Liver (tissue), 9 donors: ENCODE data around the gene LHFPL3. TPM values are rescaled to one million over a fixed set of nuclear protein-coding genes. Genes with fewer than 3 reads are reported as not detected.

Source experiments
- DNase-seq: peaks from one replicate; pipeline ENCODE4 v3.0.0-alpha.2; 2017; ENCODE audit warnings: low spot score
- H3K27ac ChIP-seq, 2 donors: one replicate each; pipeline ENCODE4 v1.7.0; 2013; ENCODE audit warnings: inconsistent platforms in 2 of 2, low read length in 2 of 2, control low read depth in 1 of 2, low read depth in 1 of 2, mild to moderate bottlenecking in 1 of 2
- H3K27me3 ChIP-seq, 4 donors: one replicate each; pipeline versions ENCODE4 v1.6.1 to v1.7.0; 2013; ENCODE audit warnings: low read length in 3 of 4, inconsistent platforms in 1 of 4, mild to moderate bottlenecking in 1 of 4, moderate library complexity in 1 of 4; ENCODE audit not compliant: control insufficient read depth in 4 of 4, insufficient read depth in 4 of 4
- H3K36me3 ChIP-seq, 4 donors: one replicate each; pipeline versions ENCODE4 v1.6.1 to v1.7.0; 2013; ENCODE audit warnings: low read length in 3 of 4, mild to moderate bottlenecking in 3 of 4, low read depth in 1 of 4, moderate library complexity in 1 of 4; ENCODE audit not compliant: control insufficient read depth in 4 of 4, insufficient read depth in 3 of 4
- H3K4me1 ChIP-seq, 4 donors: one replicate each; pipeline versions ENCODE4 v1.6.1 to v1.7.0; 2013; ENCODE audit warnings: low read length in 3 of 4, mild to moderate bottlenecking in 3 of 4, moderate library complexity in 1 of 4; ENCODE audit not compliant: control insufficient read depth in 4 of 4, insufficient read depth in 4 of 4
- H3K4me3 ChIP-seq, 3 donors: one replicate each; pipeline versions ENCODE4 v1.6.1 to v1.7.0; 2013; ENCODE audit warnings: low read length in 3 of 3, control low read depth in 1 of 3, low read depth in 1 of 3, mild to moderate bottlenecking in 1 of 3
- H3K9ac ChIP-seq, 2 donors: one replicate each; pipeline ENCODE4 v1.7.0; 2013; ENCODE audit warnings: low read length in 2 of 2, mild to moderate bottlenecking in 2 of 2, moderate library complexity in 2 of 2, control low read depth in 1 of 2, low read depth in 1 of 2
- H3K9me3 ChIP-seq, 4 donors: one replicate each; pipeline versions ENCODE4 v1.6.1 to v1.7.0; 2013; ENCODE audit warnings: low read length in 3 of 4; ENCODE audit not compliant: control insufficient read depth in 4 of 4
- EGR1 ChIP-seq, 2 donors: IDR thresholded peaks; 2 replicates each; pipeline ENCODE4 v1.6.1; 2016 to 2018; ENCODE audit warnings: antibody characterized with exemption in 2 of 2, low read depth in 2 of 2
- FOXA1 ChIP-seq: IDR thresholded peaks from 2 replicates; pipeline ENCODE4 v1.6.1; 2016; ENCODE audit warnings: antibody characterized with exemption
- GABPA ChIP-seq, 2 donors: IDR thresholded peaks in 1 of 2; conservative IDR thresholded peaks in 1 of 2; 2 replicates each; pipeline ENCODE4 v1.6.1; 2016; ENCODE audit warnings: antibody characterized with exemption in 2 of 2, mild to moderate bottlenecking in 1 of 2, moderate library complexity in 1 of 2
- HNF4A ChIP-seq, 2 donors: conservative IDR thresholded peaks; 2 replicates each; pipeline ENCODE4 v1.6.1; 2016; ENCODE audit warnings: antibody characterized with exemption in 2 of 2, mild to moderate bottlenecking in 2 of 2
- HNF4G ChIP-seq: IDR thresholded peaks from 2 replicates; pipeline ENCODE4 v1.6.1; 2016; ENCODE audit warnings: antibody characterized with exemption
- JUND ChIP-seq, 2 donors: IDR thresholded peaks; 2 replicates each; pipeline ENCODE4 v1.6.1; 2016; ENCODE audit warnings: antibody characterized with exemption in 2 of 2
- NR2F2 ChIP-seq: IDR thresholded peaks from 2 replicates; pipeline ENCODE4 v1.6.1; 2016; ENCODE audit warnings: antibody characterized with exemption
- RAD21 ChIP-seq, 2 donors: IDR thresholded peaks; 2 replicates each; pipeline ENCODE4 v1.6.1; 2016; ENCODE audit warnings: antibody characterized with exemption in 2 of 2, mild to moderate bottlenecking in 2 of 2
- RXRA ChIP-seq, 2 donors: IDR thresholded peaks; 2 replicates each; pipeline ENCODE4 v1.6.1; 2017 to 2018; ENCODE audit warnings: antibody characterized with exemption in 2 of 2, mild to moderate bottlenecking in 1 of 2
- SP1 ChIP-seq: IDR thresholded peaks from 2 replicates; pipeline ENCODE4 v1.6.1; 2018; ENCODE audit warnings: antibody characterized with exemption, mild to moderate bottlenecking
- TAF1 ChIP-seq: conservative IDR thresholded peaks from 2 replicates; pipeline ENCODE4 v1.6.1; 2016; ENCODE audit warnings: antibody characterized with exemption, mild to moderate bottlenecking
- WGBS: extraction: QIAGEN DNeasy Blood & Tissue Kit; methylation state at CpG from one replicate; pipeline ENCODE4 v1.1.7; 2013; 5-methylcytosine and 5-hydroxymethylcytosine counted together
- polyA plus RNA-seq, 2 donors: library from polyadenylated mRNA; stranded (reverse) in 1 of 2; unstranded in 1 of 2; fragments of 200-250 nt in 1 of 2; fragments of >200 nt in 1 of 2; fragmentation: Nextera tagmentation in 1 of 2; extraction: Ambion mirVana in 1 of 2; gene quantifications; one replicate each; pipeline versions ENCODE4 v1.2.1 to v1.2.3, GENCODE V29; 2013 to 2015
- total RNA-seq, 2 donors: library from RNA; depleted of rRNA; stranded (reverse); fragments of >200 nt; gene quantifications; one replicate each; pipeline ENCODE4 v1.2.3, GENCODE V29; 2014
- TF ChIP-seq, protein P1 (sequence below): IDR thresholded peaks from 2 replicates; pipeline ENCODE4 v1.6.1; 2016; ENCODE audit warnings: antibody characterized with exemption
- TF ChIP-seq, protein P2 (sequence below): IDR thresholded peaks from 2 replicates; pipeline ENCODE4 v1.6.1; 2016; ENCODE audit warnings: antibody characterized with exemption
- TF ChIP-seq, protein P3 (sequence below): fragments of 150-350 bp; IDR thresholded peaks from 2 replicates; pipeline ENCODE4 v1.5.1; 2017; ENCODE audit warnings: improper control_type of control experiment, low read depth, low read length; ENCODE audit not compliant: missing input control
- TF ChIP-seq, protein P4 (sequence below): IDR thresholded peaks from 2 replicates; pipeline ENCODE4 v1.6.1; 2016; ENCODE audit warnings: antibody characterized with exemption, mild to moderate bottlenecking
- donor health status: healthy.
- donor health status: healthy.
- donor health status: healthy.
- donor health status: healthy.
- donor health status: healthy.

Gene LHFPL3
- total and polyA plus RNA-seq, 4 donors: not detected

DNA sequence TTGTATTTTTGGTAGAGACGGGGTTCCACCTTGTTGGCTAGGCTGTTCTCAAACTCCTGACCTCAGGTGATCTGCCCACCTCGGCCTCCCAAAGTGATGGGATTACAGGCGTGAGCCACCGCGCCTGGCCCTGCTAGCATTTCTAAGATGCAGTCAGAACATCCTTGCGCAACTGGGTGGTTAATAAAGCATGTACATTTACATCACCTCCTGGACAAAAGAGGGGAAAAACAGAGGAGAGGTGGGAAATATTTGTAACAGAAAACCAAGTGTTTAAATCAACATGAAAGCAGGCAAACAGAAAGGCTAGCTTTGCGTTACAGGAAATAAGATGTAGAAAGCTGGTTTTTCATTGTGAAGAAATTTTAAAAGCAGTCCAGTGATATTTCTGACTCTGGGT, 464.7 kb downstream of the LHFPL3 start:
- H3K36me3 ChIP-seq: no peaks in the 10 kb centered on the region
- WGBS: 85% methylated on average over 7 of the region's 7 CpGs
- H3K27ac ChIP-seq: no peak overlapping the region
- no peaks in the 10 kb centered on the region for H3K9me3 ChIP-seq
- no peak overlapping the region for H3K4me3 ChIP-seq
- H3K9ac ChIP-seq: no peak overlapping the region
- DNase-seq: no peak
- TF ChIP-seq SP1 (no peak), NR2F2 (no peak), HNF4G (no peak), RXRA (IDR thresholded peaks at IDR 0.05) (no peak), EGR1 (IDR thresholded peaks at IDR 0.05; ENCODE audit: low read depth in 2 of 2) (no peak), FOXA1 (no peak), TAF1 (no peak), RAD21 (IDR thresholded peaks at IDR 0.05) (no peak), GABPA (IDR thresholded peaks at IDR 0.05 in 1 of 2, conservative IDR thresholded peaks at IDR 0.05 in 1 of 2) (no peak), HNF4A (conservative IDR thresholded peaks at IDR 0.05) (no peak)
- TF ChIP-seq, protein P1, sequence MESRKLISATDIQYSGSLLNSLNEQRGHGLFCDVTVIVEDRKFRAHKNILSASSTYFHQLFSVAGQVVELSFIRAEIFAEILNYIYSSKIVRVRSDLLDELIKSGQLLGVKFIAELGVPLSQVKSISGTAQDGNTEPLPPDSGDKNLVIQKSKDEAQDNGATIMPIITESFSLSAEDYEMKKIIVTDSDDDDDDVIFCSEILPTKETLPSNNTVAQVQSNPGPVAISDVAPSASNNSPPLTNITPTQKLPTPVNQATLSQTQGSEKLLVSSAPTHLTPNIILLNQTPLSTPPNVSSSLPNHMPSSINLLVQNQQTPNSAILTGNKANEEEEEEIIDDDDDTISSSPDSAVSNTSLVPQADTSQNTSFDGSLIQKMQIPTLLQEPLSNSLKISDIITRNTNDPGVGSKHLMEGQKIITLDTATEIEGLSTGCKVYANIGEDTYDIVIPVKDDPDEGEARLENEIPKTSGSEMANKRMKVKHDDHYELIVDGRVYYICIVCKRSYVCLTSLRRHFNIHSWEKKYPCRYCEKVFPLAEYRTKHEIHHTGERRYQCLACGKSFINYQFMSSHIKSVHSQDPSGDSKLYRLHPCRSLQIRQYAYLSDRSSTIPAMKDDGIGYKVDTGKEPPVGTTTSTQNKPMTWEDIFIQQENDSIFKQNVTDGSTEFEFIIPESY: no peak
- TF ChIP-seq, protein P2, sequence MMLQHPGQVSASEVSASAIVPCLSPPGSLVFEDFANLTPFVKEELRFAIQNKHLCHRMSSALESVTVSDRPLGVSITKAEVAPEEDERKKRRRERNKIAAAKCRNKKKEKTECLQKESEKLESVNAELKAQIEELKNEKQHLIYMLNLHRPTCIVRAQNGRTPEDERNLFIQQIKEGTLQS: no peak
- TF ChIP-seq, protein P3, sequence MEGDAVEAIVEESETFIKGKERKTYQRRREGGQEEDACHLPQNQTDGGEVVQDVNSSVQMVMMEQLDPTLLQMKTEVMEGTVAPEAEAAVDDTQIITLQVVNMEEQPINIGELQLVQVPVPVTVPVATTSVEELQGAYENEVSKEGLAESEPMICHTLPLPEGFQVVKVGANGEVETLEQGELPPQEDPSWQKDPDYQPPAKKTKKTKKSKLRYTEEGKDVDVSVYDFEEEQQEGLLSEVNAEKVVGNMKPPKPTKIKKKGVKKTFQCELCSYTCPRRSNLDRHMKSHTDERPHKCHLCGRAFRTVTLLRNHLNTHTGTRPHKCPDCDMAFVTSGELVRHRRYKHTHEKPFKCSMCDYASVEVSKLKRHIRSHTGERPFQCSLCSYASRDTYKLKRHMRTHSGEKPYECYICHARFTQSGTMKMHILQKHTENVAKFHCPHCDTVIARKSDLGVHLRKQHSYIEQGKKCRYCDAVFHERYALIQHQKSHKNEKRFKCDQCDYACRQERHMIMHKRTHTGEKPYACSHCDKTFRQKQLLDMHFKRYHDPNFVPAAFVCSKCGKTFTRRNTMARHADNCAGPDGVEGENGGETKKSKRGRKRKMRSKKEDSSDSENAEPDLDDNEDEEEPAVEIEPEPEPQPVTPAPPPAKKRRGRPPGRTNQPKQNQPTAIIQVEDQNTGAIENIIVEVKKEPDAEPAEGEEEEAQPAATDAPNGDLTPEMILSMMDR: no peak
- TF ChIP-seq, protein P4, sequence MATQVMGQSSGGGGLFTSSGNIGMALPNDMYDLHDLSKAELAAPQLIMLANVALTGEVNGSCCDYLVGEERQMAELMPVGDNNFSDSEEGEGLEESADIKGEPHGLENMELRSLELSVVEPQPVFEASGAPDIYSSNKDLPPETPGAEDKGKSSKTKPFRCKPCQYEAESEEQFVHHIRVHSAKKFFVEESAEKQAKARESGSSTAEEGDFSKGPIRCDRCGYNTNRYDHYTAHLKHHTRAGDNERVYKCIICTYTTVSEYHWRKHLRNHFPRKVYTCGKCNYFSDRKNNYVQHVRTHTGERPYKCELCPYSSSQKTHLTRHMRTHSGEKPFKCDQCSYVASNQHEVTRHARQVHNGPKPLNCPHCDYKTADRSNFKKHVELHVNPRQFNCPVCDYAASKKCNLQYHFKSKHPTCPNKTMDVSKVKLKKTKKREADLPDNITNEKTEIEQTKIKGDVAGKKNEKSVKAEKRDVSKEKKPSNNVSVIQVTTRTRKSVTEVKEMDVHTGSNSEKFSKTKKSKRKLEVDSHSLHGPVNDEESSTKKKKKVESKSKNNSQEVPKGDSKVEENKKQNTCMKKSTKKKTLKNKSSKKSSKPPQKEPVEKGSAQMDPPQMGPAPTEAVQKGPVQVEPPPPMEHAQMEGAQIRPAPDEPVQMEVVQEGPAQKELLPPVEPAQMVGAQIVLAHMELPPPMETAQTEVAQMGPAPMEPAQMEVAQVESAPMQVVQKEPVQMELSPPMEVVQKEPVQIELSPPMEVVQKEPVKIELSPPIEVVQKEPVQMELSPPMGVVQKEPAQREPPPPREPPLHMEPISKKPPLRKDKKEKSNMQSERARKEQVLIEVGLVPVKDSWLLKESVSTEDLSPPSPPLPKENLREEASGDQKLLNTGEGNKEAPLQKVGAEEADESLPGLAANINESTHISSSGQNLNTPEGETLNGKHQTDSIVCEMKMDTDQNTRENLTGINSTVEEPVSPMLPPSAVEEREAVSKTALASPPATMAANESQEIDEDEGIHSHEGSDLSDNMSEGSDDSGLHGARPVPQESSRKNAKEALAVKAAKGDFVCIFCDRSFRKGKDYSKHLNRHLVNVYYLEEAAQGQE: no peak
- no peaks in the 10 kb centered on the region for H3K4me1 ChIP-seq
- peaks cover 0 to 8% (median 0%) of the 10 kb centered on the region in 4 donors for H3K27me3 ChIP-seq

DNA sequence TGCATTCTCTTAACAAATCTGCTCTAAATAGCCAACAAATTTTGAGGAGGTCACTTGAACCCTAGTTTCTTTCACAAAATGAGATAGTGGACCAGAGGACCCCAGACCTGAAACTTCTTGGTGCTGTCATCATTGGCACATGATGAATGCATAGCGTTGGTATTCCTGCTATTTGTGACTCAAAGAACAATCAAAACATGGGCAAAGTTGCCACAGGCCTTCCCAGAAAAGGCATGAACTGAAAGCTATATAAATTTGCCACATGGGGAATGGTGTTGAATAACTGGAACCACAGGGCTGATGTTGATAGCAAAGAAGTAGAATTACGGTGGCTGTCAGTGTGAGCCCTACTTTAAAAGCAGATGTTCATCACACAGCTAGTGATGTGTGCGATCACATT, 465.8 kb downstream of the LHFPL3 start:
- no peaks in the 10 kb centered on the region for H3K9me3 ChIP-seq
- no peaks in the 10 kb centered on the region for H3K36me3 ChIP-seq
- H3K9ac ChIP-seq: no peak overlapping the region
- 79% methylated on average over 3 of the region's 3 CpGs for WGBS
- no peaks in the 10 kb centered on the region for H3K4me1 ChIP-seq
- H3K27me3 ChIP-seq: peaks cover 0 to 8% (median 0%) of the 10 kb centered on the region in 4 donors
- DNase-seq: no peak
- H3K4me3 ChIP-seq: no peak overlapping the region
- no peak overlapping the region for H3K27ac ChIP-seq
- no peak for TF ChIP-seq EGR1 (IDR thresholded peaks at IDR 0.05; ENCODE audit: low read depth in 2 of 2)
- TF ChIP-seq SP1: no peak
- no peak for TF ChIP-seq RAD21 (IDR thresholded peaks at IDR 0.05)
- TF ChIP-seq, protein P2: no peak
- TF ChIP-seq, protein P4: no peak
- no peak for TF ChIP-seq JUND (IDR thresholded peaks at IDR 0.05)
- TF ChIP-seq, protein P3: no peak
- TF ChIP-seq, protein P1: no peak
